ENCODE data around the gene APLP2.
"Not testable (repeated sequence)": the region's sequence is repeated elsewhere in the genome, so short reads cannot be mapped to it uniquely, and the experiment has no call there.

The APLP2 gene

DNA sequence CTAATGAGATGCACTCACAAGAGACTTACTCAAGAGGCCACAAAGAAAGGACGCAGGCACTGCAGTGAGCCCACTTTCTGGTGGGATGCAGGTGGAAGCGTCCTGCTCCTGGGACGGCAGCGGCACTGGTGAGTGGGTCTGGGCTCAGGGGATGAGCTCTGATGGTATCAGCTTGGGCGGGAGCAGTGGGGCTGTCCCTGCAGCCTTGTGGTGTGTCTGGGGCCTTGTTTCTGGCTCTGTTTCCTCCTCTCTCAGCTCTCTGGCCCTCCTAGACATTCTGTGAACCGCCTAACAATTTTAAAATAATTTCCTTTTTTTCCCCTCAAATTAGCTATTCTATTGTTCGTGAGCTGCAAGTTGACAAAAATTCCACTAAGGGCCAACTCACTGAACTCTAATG lies 81.1 kb downstream of the APLP2 start:
- no peak for DNase-seq

DNA sequence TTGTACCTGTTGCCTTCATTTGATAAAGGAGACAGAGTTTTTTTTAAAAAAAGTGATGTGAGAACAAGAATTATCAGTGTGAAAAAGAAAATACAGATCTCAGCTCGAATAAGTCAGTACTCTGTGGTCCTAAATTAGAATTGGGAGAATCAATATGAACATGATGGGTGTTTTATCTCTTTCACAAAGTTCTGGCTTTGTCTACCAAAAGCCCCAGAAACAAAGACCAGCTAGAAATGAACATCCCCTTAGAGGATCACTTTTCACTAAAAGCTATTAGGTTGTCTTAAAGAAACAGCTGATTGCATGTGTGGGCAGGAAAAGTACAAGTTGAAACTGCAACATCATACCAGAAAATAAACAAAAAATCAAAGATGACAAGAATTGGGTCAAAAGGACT lies 81.5 kb downstream of the APLP2 start:
- no peak for DNase-seq

DNA sequence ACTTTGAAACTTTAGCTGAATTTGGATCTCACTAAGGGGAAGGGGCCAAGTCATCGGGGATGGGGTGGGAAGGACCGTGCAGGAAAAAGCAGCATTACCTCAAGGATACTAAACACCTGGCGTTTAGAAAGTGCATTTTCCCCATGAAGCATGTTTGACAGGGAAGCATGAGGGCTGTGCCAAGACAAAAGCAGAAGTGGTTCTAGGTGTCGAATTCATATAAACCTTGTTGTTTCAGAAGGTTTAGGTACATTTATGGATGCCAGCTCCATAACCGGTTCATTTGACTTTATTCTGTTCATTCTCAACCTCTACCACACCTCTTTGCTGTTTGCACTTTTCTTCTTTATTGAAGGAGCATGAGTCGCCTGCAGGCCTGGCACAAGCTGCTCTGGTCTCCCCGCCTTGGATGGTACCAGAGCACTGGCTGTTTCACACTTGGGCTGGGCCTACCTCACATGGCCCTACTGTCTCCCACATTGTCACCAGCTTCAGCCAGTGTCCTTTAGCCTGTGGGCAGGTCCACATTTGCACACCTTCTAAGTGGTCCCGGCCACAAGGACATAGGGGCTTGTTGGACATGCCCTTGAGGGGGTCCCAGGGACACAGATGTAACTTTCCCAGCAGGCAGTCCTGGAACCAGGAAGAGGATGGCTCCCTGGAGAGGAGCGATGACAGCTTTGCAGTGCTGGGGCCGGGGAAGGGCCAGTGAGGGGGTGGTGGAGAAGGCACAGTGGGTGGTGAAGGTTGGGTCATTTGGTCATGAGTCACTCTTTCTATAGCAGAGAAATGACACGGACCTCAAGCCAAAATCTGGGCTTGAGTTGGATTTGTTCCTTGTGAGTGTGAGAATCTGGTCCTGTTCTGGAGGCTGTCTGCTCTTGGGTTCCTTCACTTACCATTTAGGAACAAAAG lies 86.7 kb downstream of the APLP2 start:
- DNase-seq = peak; percentile 14

DNA sequence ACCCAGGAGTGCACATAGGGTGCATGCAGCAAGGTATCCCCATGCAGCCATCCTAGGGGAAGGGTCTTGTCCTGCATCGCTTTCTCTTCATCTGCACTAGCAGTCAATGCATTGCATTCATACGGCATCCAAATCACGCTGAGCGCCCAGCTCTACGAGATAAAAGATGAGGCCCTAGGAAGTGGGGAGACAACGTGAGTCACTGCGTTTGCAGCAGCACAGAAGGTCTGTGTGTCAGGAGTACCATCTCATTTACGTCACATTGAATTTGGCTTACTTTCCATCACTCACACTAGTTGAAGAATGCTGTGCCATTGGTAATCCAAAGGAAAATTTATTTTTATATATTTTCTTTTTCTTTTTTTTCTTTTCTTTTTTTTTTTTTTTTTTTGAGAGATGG lies 87.4 kb downstream of the APLP2 start:
- no peak for DNase-seq

DNA sequence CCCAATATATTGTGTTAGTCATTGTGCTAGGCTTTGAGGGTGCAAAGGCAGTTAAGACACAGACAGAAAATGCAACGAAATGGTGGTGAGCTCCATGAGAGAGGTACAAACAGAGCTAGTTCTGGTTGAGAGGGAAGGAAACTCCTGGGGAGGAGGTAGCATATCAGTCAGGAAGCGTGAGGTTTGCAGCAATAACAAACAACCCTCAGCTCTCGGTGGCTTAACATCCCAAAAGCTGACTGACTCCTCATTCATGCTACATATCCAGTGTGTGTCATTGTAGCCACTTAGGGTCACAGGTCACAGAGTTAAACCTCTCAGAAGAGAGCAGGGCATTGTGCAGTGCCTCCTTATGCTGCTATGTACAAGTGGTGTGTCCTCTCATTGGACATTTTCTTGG lies 88.1 kb downstream of the APLP2 start:
- DNase-seq = no peak

DNA sequence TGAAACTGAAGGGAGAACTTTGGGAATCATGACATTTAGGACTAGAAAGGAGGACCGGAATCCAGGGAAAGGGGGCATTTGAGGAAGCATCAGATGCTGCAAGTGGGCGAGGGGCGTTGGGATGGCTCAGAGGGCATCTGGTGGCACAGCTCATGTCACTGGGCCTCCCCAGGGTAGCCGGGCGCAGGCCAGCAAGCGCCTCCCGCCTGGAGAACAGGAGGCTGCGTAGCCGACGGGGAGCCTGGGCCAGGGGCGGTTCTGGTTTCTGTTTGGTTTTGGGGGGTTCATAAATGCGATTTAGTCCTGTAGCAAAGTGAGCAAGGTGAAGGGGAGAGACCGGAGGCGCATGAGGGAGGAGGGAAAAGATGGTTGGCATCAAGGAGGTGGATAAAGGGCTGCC lies 89.4 kb downstream of the APLP2 start:
- DNase-seq = no peak

DNA sequence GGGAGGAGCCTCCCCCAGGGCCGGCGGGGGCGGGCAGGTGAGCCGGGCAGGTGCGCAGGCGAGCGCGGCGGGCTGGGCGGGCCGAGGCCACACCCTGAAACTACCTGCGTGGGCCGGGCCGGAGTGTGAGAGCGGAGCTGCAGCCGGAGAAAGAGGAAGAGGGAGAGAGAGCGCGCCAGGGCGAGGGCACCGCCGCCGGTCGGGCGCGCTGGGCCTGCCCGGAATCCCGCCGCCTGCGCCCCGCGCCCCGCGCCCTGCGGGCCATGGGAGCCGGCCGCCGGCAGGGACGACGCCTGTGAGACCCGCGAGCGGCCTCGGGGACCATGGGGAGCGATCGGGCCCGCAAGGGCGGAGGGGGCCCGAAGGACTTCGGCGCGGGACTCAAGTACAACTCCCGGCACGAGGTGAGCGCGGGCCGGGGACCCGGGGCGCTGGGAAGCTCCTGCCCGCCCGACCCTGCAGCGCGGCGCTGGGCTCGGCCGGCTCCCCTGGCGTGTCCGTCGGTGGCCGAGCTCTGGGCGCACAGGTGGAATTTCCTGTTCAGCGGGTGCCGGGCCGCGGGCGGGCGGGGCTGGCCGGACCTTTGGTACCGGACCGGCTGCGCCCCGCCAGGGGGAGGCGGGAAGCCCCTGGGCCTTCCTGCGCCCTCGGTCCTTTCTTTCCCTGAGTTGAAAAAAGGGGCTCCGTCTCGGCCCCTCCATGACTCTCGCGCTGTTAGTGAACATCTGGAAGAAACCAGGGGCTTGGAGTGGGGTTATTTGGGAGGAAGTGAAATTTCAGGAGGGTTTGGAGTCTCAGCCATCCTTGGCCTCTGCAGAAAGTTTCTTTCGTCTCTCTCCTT lies 90.2 kb downstream of the APLP2 start, which contains the start of gene ST14:
Gene ST14 (plus strand): TSS at position 126 of the 841 bp plus-strand sequence. CDS start 198 bp downstream, at position 324.
- no peak for DNase-seq

DNA sequence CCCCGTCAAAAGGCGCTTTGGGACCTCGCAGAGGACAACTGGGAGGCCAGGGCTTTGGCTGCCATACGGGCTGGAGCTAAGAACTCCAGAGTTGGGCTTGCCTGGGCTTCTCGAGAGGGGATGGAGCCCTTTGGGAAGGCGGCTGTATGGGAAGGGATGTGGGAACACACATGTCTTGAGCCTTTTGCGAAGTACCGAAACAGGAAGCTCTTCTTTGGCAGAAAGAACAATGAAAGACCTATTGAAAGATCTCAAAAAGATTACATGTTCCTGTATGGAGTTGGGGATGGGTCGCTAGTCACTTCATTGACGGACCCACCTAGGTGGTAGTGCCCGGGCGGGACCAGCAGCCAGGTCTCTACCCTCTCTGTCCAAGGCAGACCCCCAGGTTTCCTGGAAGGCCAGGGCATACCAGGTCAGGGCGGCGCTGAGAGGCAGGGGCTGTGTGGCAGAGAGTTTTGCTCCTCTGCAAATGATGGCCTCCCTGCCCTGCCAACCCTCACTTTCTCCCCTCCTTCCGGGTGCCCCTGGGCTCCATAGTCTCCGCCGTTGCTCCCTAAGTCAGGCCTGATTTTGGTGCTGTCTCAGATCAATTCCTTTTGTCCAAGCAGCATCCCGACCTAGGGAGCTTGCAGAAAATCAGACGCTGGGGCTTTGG lies 90.9 kb downstream of the APLP2 start:
- DNase-seq = no peak

DNA sequence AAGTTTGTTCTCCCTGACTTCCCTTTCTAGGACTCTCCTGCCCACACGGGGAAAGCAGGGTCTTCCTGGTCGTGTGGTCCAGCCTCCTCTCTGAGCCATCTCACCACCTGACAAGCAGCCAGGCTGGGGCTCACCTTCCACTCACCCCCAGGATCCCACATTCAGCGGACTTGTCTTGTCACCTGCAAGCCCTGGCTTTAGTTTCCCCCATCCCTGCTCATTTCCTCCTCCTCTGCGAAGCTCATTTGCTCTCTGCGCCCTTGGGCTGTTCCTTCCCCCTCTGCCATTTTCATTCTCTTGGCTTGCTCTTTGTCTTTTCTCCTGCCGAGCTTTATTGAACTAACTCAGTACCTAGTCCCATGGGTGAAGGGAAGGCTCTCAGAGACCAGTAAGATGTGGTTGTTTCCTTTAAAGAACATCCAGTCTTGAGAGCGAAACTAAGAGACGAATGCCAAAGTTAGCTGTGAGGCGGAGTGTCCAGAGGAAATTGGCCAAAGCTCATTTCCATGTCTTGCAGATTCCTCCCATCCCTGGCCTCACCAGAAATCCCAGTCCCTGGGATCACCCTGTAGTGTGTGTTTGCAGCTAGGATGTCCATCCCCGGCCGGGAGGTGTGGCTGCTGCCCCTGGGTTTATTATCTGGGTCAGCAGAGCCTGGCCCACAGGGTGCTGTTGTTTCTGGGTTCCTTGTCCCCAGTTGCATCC lies 91.9 kb downstream of the APLP2 start:
- no peak for DNase-seq

DNA sequence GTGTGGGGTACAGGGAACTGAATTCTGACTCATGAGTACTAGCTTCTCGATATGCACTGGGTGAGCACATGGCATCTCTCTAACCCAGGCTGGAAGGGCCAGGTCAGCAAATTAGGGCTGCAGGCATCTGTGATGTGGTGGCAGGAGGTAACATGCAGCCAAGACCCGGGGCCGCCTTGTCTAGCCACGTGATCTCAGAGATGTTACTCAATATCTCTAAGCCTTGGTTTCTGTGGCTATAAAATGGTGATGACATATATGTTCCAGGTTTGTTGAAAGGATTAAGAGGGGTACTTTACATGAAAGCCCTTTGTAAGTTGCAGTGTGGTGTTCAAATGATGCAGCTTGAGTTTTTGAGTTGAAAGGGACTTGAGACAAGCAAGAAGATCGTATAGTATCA lies 93.0 kb downstream of the APLP2 start:
- no peak for DNase-seq

DNA sequence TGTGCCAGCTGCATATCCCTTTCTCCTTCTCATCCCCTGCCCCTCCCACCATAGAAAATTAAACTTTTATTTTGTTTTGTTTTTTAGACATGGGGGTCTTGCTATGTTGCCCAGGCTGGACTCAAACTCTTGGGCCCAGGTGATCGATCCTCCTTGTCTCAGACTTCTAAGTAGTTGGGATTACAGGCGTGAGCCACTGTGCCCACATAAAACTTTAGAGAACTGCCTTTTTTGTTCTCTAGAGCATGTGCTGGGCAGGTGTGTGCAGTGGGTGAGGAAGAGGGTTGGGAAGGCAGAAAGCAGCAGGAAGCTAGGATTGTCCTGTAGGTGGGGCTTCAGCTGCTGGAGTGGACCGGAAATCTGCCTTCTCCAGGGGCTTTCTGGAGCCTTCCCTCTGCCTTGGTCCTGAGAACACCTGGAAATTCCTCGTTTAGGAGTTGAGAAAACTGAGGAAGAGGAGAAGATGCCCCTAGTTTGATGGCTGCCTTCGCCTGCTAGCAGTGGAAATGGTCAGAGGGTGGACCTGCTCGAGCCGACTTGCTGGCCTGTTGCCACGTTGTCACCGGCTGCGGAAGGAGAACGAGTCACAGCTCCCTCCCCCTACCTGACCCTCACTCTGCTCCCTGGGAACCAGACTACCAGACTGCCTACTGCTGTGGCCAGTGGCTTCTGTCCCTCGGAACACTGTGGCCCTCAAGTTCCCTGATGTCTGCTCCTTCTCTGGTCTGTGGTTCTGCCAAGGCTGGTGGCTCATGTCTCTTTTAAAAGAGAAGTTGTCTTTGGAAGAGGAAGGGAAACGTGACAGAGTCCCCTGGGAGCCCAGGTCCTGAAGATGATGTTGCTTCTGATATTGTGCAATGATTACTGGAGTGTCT lies 93.9 kb downstream of the APLP2 start:
- no peak for DNase-seq

DNA sequence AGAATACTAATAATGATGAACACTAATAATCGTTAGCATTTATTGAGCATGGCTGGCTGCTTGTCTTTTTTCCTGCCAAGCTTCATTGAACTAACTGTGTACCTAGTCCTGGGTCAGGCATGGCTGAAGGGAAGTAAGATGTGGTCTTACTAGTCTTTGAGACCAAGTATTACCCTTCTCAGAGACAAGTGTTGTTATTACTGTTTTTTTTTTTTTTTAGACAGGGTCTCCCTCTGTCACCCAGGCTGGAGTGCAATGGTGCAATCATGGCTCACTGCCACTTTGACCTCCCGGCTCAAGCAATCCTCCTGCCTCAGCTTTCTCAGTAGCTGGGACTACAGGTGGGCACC lies 94.5 kb downstream of the APLP2 start:
- DNase-seq = no peak

DNA sequence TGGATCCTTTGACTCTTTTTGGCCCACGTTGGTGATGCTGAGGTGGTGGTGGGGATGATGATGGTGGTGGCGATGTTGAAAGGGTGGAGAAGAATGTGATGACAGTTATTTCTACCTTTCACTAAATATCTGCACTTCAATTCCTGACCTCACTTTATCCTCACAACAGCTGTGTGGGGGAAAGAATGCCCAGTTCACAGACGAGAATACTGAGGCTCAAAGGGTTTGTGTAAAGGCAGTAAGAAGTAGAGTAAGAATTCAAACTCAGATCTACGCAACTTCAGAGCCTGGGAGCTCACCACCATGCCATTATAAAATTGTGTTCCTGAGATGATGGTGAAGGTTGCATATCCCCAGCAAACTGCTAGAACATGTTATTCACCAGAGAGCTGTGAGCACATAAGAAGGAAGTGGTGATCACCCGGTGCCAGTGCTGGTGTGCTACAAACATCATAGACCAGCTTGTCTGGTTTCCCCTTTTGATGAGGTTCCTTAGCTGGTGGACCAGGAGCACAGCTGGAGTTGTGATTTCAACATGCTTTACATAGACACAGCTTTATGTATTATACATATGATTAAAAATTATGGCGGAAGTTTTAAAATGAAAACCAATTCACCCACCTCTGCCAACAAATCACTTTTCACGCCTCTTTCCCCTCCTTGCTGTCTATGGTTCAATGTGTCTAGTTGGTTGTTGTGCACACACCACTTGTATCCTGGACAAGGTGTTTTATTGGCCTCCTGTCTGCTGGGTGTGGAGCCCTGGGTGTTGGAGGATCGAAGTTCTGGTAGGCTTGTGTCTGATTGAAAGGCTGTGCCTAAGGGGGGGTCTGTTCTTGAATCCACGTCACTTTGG lies 96.1 kb downstream of the APLP2 start:
- no peak for DNase-seq

DNA sequence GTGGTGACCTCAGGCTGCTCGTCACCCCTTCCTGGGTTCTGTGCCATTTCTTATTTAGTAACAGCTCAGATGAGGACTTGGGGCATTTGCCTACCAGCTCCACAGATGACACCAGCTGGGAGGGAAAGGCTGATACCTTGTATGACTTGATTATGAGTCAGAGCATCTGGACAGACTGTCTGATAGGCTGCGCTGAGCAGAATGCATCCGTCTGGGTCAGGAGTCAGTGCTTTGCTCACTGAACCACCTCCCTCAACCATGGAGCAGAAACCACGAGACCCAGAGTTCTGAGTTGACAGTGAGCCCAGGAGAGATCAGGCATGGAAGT lies 96.7 kb downstream of the APLP2 start:
- peak; percentile 51 for DNase-seq

DNA sequence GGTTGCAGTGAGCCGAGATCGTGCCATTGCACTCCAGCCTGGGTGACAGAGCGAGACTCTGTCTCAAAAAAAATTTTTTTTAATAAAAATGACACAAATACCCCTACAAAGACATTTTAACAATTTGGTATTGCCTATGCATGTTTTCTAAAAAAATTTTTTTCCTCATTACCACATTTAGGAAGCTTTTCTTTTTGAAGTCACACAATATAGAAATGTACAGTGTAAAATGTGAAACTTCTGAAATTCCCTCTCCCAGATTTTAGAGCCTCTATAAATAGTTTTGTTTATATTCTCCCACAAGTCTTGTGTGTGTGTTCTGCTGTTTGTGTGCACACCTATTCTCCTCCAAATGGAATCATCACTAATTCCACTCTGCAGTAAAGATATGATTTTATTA lies 97.5 kb downstream of the APLP2 start:
- no peak for DNase-seq

DNA sequence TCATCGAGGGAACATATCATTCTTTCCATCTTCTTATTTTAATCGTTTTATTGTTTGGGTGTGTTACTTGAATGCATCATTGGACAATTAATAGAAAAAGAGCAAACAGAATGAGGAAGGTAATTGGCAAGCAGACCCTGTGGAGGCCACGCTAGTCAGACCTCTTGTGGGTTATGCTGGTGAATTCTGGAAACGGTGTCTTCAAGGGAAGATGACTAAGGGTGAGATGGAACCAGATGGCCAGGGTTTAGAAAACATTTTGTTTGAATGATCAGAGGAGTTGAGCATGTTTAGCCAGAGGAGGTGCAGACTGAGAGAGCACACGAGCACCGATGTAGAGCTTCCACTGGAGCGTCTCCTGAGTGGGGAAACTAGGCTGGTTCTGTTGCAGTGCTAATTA lies 98.4 kb downstream of the APLP2 start:
- no peak for DNase-seq

DNA sequence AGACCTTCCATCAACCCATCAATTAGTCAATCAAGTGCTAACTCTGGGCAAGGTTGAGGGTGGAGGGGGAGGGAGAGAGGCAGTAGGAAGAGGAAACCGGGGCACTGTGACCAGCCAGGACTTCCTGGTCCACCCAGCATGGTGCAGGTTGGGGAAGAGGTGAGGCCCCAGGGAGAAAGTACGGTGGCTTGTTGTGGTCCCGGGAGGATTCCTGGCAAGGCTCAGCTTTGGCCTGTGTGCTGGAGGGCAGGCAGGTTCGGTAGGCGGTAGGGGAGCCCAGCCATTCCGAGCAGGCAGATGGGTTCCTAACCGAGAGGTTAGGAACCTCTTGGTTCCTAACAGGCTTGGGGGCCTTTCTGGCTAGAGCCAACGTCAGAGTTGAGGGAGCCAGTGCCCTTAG lies 100.7 kb downstream of the APLP2 start:
- no peak for DNase-seq

DNA sequence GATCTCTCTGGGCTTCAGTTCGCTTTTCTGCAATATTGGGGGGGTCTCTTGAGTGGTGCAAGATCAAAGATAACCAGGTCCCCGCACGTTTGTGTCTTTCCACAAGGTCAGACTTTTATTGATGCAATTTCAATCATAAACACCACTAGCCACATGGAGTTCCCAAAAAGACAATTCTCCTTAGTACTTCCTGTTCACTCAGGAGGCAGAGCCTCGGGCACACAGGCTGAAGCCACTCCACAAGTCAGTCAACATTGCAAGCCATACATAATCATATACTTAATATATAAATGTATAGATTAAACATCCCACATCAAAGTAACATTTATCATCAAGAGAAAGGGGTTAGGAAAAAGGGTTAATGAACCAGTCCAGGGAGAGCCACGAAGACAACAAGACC lies 101.8 kb downstream of the APLP2 start:
- no peak for DNase-seq

DNA sequence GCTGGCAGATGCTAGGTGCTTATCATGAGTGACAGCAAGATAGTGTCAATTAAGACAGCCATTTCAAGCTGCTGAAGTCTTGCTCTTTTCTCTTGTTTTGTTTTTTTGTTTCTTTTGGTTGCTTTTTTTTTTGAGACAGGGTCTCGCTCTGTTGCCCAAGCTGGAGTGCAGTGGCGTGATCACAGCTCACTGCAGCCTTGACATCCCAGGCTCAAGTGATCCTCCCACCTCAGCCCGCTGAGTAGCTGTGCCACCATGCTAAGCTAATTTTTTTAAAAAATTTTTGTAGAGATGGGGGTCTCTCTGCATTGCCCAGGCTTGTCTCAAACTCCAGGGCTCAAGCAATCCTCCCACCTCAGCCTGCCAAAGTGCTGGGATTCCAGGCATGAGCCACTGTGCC lies 102.3 kb downstream of the APLP2 start:
- DNase-seq = not testable (repeated sequence)

DNA sequence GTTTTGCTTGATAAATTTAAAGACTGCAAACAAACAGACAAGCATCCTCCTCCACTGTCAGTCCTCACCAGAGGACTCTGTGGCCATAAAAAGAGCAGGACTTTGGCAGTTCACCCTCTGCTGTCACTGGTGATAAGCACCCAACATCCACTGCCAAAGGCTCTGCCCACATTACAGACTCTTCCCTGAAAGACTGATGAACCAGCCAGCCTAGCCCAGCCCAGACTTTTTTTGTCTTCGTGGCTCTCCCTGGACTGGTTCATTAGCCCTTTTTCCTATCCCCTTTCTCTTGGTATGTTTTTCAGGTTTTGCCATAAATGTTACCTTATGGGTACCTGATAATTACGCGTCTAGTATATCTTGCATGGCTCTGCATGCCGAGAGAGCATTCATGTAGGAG lies 104.9 kb downstream of the APLP2 start:
- DNase-seq = no peak

DNA sequence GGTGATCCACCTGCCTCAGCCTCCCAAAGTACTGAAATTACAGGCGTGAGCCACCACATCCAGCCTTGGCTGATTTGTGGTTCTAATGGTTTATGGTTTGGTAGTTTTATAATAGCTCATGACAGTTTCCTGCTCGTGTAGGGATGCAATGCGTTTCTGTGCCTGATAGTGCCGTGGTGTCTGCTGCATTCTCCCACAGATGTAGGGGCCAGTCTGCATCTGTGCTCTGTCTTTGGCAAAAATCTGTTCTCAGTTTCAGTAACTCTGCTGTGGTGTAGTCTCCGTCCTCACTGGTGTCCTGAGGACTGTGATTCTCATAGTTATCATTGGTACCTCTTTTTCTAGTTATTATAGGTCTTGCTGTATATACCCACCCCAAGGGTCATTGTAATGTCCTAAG lies 106.2 kb downstream of the APLP2 start:
- no peak for DNase-seq
